GM12878 (cell line): ENCODE data around the gene CDRT15.
"Not testable (repeated sequence)": the region's sequence is repeated elsewhere in the genome, so short reads cannot be mapped to it uniquely, and the experiment has no call there.

Experiments used
- CBFB ChIP-seq: IDR thresholded peaks from 2 replicates; pipeline ENCODE4 v1.6.1; 2016; ENCODE audit warnings: antibody characterized with exemption, low read depth
- CTCF ChIP-seq, 3 experiments: IDR thresholded peaks in 2 of 3; conservative IDR thresholded peaks in 1 of 3; 2 replicates each; pipeline ENCODE4 v1.5.1; 2011; ENCODE audit warnings: low read depth in 3 of 3, low read length in 3 of 3, mild to moderate bottlenecking in 3 of 3, control low read depth in 2 of 3, moderate library complexity in 2 of 3, inconsistent platforms in 1 of 3, mixed read lengths in 1 of 3; ENCODE audit not compliant: control insufficient read depth in 2 of 3, insufficient read depth in 1 of 3; ENCODE audit errors: extremely low read depth in 1 of 3
- E2F4 ChIP-seq: IDR thresholded peaks from 2 replicates; pipeline ENCODE4 v1.6.1; 2012; ENCODE audit warnings: low read depth, low read length, improper control_type of control experiment
- ETV6 ChIP-seq, 2 experiments: fragments of 450-650 bp in 1 of 2; IDR thresholded peaks in 1 of 2; conservative IDR thresholded peaks in 1 of 2; 2 replicates each; pipeline ENCODE4 v1.6.1; 2014; ENCODE audit warnings: antibody characterized with exemption in 1 of 2, borderline replicate concordance in 1 of 2, low read depth in 1 of 2, mild to moderate bottlenecking in 1 of 2, moderate library complexity in 1 of 2
- EZH2 ChIP-seq: IDR thresholded peaks from 2 replicates; pipeline ENCODE4 v1.6.1; 2012; ENCODE audit warnings: low read depth, mild to moderate bottlenecking, control low read depth, inconsistent platforms, low read length, borderline replicate concordance; ENCODE audit not compliant: control insufficient read depth
- POLR2A ChIP-seq: IDR thresholded peaks from 2 replicates; pipeline ENCODE4 v1.6.1; 2011; ENCODE audit warnings: low read depth, mild to moderate bottlenecking, low read length
- POLR2AphosphoS2 ChIP-seq: IDR thresholded peaks from 2 replicates; pipeline ENCODE4 v1.6.1; 2011; ENCODE audit warnings: low read depth, mild to moderate bottlenecking, low read length, improper control_type of control experiment, moderate library complexity
- USF1 ChIP-seq: IDR thresholded peaks from 2 replicates; pipeline ENCODE4 v1.6.1; 2011; ENCODE audit warnings: borderline replicate concordance, low read depth, mild to moderate bottlenecking, moderate library complexity, mixed read lengths, low read length; ENCODE audit not compliant: insufficient read depth; ENCODE audit errors: extremely low read length
- ZNF217 ChIP-seq: fragments of 450-650 bp; IDR thresholded peaks from 2 replicates; pipeline ENCODE4 v1.6.1; 2017; ENCODE audit warnings: antibody characterized with exemption, mild to moderate bottlenecking
- ZNF24 ChIP-seq: fragments of 450-650 bp; IDR thresholded peaks from 2 replicates; pipeline ENCODE4 v1.6.1; 2017; ENCODE audit warnings: antibody characterized with exemption, mild to moderate bottlenecking

GRCh38 chr17:14192636-14193344 lies 43.9 kb downstream of the CDRT15 start:
- not testable (repeated sequence) for TF ChIP-seq ETV6 (conservative IDR thresholded peaks at IDR 0.05 in 1 of 2, IDR thresholded peaks at IDR 0.05 in 1 of 2; ENCODE audit: borderline replicate concordance in 1 of 2, low read depth in 1 of 2); E2F4; CTCF (IDR thresholded peaks at IDR 0.05 in 2 of 3, conservative IDR thresholded peaks at IDR 0.05 in 1 of 3; ENCODE audit: control insufficient read depth in 2 of 3, extremely low read depth in 1 of 3, insufficient read depth in 1 of 3, low read depth in 3 of 3, low read length in 3 of 3); ZNF217; POLR2AphosphoS2; ZNF24; POLR2A; EZH2; CBFB; USF1
